NCI-H1436 (cell line): ENCODE measurements around the gene C9orf78.

Source experiments
- DNase-seq: peaks from one replicate; lab custom pipeline; 2025; lab: John Stamatoyannopoulos, UW

The C9orf78 gene

GRCh38 chr9:129835128-129835859 lies at the start of gene C9orf78, which contains the start of gene USP20:
TSS of gene C9orf78 (minus strand) at chr9:129835275. CDS start at chr9:129835221, 54 bp downstream.
TSS of gene USP20 (plus strand) at chr9:129835458. CDS start at chr9:129852556, 17,098 bp downstream.
- peak; percentile 97 for DNase-seq

- DNase-seq = peak; percentile 89
These were observed 49.3 kb upstream of the C9orf78 start for GRCh38 chr9:129884220-129885017.

- no peak for DNase-seq
These were observed 46.7 kb upstream of the C9orf78 start for GRCh38 chr9:129881547-129882324.

GRCh38 chr9:129880654-129881546 lies 45.8 kb upstream of the C9orf78 start:
- DNase-seq = no peak

GRCh38 chr9:129879991-129880653 lies 45.0 kb upstream of the C9orf78 start:
- no peak for DNase-seq

GRCh38 chr9:129879103-129879699 lies 44.1 kb upstream of the C9orf78 start:
- no peak for DNase-seq

- DNase-seq = no peak
These were observed 43.2 kb upstream of the C9orf78 start for GRCh38 chr9:129878291-129878690.

- DNase-seq = no peak
These were observed 41.7 kb upstream of the C9orf78 start for GRCh38 chr9:129876815-129877214.

GRCh38 chr9:129875687-129876395 lies 40.8 kb upstream of the C9orf78 start:
- DNase-seq = no peak

- DNase-seq = no peak
These were observed 40.1 kb upstream of the C9orf78 start for GRCh38 chr9:129875181-129875611.

- no peak for DNase-seq
These were observed 39.4 kb upstream of the C9orf78 start for GRCh38 chr9:129874261-129875101.

GRCh38 chr9:129873563-129874190 lies 38.6 kb upstream of the C9orf78 start:
- DNase-seq = no peak

GRCh38 chr9:129871046-129871445 lies 36.0 kb upstream of the C9orf78 start:
- no peak for DNase-seq

GRCh38 chr9:129869585-129870501 lies 34.8 kb upstream of the C9orf78 start:
- DNase-seq = no peak

GRCh38 chr9:129868872-129869486 lies 33.9 kb upstream of the C9orf78 start:
- DNase-seq = no peak

- no peak for DNase-seq
These were observed 33.2 kb upstream of the C9orf78 start for GRCh38 chr9:129868023-129868871.
